Upper lobe of left lung (tissue), 4 donors: ENCODE measurements around the gene SSBP3.

Source experiments
- EP300 ChIP-seq, 4 donors: sonication (generic); formaldehyde crosslinking; IDR thresholded peaks; one replicate each; pipeline ENCODE4 v1.5.1; 2017; ENCODE audit warnings: antibody characterized with exemption in 4 of 4, control low read depth in 2 of 4
- POLR2A ChIP-seq, 4 donors: fragments of 450-650 bp; IDR thresholded peaks; one replicate each; pipeline ENCODE4 v1.5.1; 2016 to 2017; ENCODE audit warnings: antibody characterized with exemption in 4 of 4, mild to moderate bottlenecking in 2 of 4
- POLR2AphosphoS5 ChIP-seq, 2 donors: sonication (generic); formaldehyde crosslinking; IDR thresholded peaks; one replicate each; pipeline ENCODE4 v1.5.1; 2017; ENCODE audit warnings: antibody characterized with exemption in 2 of 2
- TF ChIP-seq, protein P1 (sequence below), 6 experiments: fragments of 450-650 bp in 4 of 6; fragments of 200-600 bp in 2 of 6; sonication (generic) in 2 of 6; IDR thresholded peaks; one replicate each; pipeline ENCODE4 v1.5.1; 2016 to 2019; ENCODE audit warnings: antibody characterized with exemption in 6 of 6

GRCh38 chr1:54401799-54402198 lies 4.4 kb downstream of the SSBP3 start:
- TF ChIP-seq, protein P1, sequence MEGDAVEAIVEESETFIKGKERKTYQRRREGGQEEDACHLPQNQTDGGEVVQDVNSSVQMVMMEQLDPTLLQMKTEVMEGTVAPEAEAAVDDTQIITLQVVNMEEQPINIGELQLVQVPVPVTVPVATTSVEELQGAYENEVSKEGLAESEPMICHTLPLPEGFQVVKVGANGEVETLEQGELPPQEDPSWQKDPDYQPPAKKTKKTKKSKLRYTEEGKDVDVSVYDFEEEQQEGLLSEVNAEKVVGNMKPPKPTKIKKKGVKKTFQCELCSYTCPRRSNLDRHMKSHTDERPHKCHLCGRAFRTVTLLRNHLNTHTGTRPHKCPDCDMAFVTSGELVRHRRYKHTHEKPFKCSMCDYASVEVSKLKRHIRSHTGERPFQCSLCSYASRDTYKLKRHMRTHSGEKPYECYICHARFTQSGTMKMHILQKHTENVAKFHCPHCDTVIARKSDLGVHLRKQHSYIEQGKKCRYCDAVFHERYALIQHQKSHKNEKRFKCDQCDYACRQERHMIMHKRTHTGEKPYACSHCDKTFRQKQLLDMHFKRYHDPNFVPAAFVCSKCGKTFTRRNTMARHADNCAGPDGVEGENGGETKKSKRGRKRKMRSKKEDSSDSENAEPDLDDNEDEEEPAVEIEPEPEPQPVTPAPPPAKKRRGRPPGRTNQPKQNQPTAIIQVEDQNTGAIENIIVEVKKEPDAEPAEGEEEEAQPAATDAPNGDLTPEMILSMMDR (IDR thresholded peaks at IDR 0.05) = no peak
- TF ChIP-seq POLR2A (IDR thresholded peaks at IDR 0.05) (no peak), POLR2AphosphoS5 (IDR thresholded peaks at IDR 0.05) (no peak), EP300 (IDR thresholded peaks at IDR 0.05) (no peak)
